Kidney tubule cell (primary cell): Measurements from ENCODE around the gene MVB12B.
A peak's percentile ranks its signal among the peaks of the same experiment; 100 is the strongest.

Experiments
- DNase-seq: peaks from one replicate; pipeline ENCODE4 v3.0.0-alpha.2; 2018; ENCODE audit warnings: low spot score

Gene MVB12B

DNA sequence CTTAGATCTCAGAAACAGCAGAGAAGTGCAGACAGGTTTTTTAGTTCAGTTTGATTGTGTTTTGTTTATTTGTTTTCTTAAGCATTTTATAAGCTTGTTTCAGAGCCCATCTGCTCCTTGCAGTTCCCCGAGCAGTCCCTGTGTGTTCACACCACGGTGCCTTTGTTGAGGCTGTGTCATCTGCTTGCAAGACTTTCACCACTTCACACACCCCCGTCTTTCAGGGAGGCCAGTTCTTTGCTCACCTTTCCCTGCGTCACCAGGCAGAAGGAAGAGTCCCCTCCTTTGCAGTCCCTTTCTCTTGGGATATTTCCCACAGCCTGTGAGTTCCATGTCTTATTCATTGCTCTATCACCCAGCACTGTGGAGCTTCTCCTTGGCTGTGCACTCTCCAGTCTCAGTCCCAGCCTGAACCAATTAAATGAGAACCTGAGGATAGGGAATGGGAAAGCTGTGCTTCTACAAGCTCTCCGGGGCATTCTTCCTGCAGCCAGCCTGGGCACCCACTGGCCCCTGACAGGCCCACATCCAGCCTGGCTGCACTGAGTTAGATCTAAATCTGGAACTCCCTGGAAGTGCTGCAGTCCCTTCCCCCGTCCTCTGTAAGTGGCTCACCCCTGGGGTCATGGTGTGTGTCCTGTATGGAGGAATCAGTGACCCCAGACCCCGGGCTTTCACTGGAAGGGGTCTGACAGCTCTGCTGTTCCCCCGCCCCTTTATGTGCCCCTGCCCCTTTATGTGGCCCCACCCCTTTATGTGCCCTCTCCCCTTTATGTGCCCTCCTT, 5.5 kb downstream of the MVB12B start:
- no peak for DNase-seq

DNA sequence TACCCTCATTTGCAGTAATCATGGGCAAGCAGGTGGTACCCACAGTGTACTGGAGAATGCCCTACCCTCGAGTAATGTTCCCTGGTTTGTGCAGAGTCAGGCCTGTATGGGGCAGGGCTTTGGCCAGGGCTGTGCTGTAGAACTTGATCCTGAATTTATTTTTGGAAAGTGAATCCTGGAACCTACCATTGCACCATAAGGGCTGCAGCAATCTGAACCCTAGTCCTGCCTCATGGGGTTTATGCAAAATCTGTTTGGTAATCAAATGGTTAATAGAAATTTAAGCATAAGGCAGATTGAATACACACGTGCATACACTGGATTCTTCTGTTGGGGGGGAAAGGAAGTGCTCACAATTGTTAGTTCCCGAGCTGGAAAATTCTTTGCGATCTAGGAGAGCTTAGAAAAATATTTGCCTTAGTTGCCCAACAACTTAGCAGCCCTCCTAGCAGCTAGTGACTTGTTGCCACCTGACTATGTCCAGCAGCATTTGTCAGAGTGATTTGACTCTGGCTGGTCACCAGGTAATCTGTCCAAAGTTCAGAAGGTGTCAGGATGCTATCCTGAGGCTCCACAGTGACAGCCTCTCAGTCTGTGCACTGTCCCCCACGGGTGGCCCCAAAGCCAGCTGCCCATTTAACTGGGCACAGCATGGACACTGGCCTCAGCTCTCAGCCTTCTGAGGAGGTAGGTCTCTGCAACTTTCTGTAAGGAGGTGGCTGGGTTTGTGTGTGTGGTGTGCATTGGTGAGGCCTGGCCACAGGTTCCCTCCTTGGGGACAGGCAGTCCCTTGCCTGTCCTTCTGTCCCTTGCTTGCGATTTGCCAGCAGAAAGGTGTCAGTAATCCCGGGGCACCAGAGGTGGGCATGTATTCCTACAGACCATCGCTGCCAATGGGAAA, 8.3 kb downstream of the MVB12B start:
- peak; percentile 18 for DNase-seq

GRCh38 chr9:126335837-126336735, 9.5 kb downstream of the MVB12B start:
- no peak for DNase-seq

- no peak for DNase-seq
These were observed 10.2 kb downstream of the MVB12B start for GRCh38 chr9:126336736-126337325.

- DNase-seq: no peak
These were observed 11.2 kb downstream of the MVB12B start for GRCh38 chr9:126337729-126338372.

DNA sequence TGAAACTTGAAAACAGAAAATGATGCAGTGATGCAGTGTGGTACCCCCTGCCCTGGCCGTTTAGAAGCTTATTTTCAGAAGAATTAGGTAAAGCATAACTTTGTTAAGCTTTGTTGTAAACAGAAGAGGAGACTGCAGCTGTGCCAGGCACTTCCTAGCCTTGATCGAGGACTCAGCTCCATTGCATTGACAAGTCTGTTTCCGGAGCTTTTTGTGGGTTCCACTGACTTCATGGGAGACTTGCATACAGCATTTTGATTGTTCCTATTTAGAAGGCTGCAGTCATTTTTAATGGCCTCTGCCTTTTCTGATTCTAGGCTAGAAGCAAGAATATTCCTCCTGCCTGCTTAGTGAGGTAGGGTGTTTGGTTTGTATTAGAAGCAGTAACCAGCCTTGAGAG, 12.3 kb downstream of the MVB12B start:
- no peak for DNase-seq

- DNase-seq: no peak
These were observed 14.8 kb downstream of the MVB12B start for GRCh38 chr9:126341426-126341825.

GRCh38 chr9:126341902-126342301, 15.3 kb downstream of the MVB12B start:
- no peak for DNase-seq

GRCh38 chr9:126342621-126343031, 16.0 kb downstream of the MVB12B start:
- DNase-seq: no peak

DNA sequence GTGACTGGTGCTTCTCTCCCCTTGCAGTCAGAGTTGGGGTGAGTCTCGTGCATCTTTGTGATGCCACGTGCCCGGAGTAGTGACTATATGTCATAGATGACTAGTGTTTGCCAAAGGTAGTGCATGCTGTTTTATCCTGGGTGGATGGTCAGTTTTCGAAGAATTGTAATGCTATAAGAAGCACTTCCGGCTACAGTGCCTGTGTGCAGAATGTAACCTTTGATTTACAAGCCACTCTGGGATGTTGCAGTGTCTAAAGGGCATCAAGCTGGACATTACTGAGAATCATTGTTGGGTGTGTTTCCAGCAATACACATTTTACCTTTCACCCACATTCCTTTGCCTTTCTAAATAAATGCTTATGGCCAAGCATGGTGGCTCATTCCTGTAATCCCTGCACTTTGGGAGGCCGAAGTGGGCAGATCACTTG, 16.7 kb downstream of the MVB12B start:
- no peak for DNase-seq

- no peak for DNase-seq
These were observed 19.4 kb downstream of the MVB12B start for GRCh38 chr9:126346031-126346430.

DNA sequence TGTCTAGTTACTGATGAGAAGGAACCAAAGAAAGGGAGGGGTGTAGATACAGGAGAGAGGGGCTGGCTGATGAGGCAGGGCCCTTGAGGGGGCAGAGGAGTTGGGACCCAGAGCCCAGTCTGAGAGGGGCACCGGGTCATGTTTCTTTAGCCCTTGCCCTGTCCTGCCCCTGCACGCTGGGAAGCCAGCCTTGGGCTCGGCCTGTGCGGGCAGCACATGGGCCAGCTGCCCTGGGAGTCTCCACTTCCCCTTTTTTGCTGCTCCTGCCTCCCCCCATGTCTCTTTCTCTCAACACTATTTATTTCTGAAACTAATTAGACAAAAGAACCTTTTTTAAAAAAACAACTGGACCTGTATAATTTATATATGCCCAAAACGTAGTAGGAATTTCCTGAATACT, 20.5 kb downstream of the MVB12B start:
- no peak for DNase-seq

- no peak for DNase-seq
These were observed 21.5 kb downstream of the MVB12B start for GRCh38 chr9:126347911-126348760.

- no peak for DNase-seq
These were observed 22.4 kb downstream of the MVB12B start for GRCh38 chr9:126348911-126349550.

DNA sequence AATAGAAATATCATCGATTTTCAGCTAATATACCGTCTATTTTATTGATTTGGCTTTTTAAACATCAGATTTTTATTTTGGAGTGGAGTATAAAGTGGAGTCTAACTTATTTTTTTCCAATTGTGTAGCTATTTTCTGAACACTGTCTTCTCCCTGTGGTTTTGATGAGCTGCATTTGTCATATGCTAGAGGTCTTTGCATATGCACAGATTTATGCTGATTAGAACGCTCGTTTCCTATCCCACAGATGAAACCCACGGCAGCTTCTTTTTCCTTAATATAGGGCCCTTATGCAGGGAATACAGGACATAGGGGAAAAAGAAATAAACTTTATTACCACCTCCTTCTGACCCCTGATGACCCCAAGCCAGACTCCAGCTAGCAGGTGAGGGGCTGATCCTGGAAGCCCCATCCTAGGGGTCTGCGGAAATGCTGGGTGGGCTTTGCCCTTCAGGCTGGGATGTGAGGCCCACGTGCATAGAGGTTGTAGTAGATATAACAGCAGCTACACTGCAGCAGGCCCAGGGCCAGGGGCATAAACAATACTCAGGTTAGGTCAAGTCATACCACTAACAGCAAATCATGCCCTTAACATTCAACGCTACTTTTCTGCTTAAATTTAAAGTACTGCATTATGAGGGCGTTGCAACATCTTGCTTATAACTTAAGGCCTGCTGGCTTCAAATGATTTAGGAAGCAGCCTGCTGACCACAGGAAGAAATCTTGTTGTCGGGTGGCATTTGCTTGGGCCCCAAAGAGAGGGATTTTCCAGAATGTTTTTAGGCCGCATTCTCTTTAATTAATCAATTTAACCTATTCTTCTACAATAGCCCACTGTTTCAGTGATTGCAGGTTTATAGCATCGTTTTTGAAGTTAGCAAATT, 28.5 kb downstream of the MVB12B start:
- no peak for DNase-seq

GRCh38 chr9:126357074-126357473, 30.4 kb downstream of the MVB12B start:
- DNase-seq: no peak

DNA sequence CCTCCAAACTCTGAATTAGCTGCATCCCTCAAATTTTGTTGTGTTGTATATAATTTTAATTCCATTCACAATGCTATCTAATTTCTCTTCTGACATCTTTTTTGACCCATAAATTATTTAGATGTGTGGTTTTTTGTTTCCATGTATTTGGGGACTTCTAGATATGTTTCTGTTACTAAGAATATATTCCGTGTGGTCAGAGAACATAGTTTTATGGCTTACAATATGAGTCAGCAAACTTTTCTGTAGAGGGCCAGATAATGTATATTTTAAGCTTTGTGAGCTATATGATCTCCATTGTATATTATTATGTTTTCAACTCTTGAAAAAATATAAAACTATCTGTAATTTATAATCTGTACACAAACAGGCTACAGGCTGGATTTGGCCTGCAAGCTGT, 33.4 kb downstream of the MVB12B start:
- DNase-seq: no peak

DNA sequence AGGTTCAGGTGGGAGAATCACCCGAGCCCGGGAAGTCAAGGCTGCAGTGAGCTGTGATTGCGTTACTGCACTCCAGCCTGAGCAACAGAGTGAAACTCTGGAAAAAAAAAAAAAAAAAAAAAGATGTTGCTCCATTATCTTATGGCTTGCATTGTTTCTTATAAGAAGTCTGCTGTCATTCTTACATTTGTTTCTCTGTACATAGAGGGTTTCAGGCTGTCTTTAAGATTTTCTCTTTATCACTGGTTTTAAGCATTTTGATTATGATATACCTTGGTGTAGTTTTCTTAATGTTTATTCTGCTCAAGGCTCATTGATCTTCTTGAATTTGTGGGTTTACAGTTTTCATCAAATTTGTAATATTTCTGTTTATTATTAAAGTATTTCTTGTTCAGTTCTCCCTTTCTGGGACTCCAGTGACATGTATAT, 35.2 kb downstream of the MVB12B start:
- no peak for DNase-seq

GRCh38 chr9:126363250-126363649, 36.6 kb downstream of the MVB12B start:
- DNase-seq: no peak
